T-cell (primary cell): ENCODE data around the gene CCL13. TPM values are rescaled to one million over a fixed set of nuclear protein-coding genes. Genes with fewer than 3 reads are reported as not detected.

Source experiments
- ATAC-seq, 4 experiments: fragments of 200-7000 bp in 3 of 4; fragments of 150-1000 bp in 1 of 4; cut with Tn5 transposase; replicated peaks in 1 of 4; 1 replicate in 3 of 4; 2 replicates in 1 of 4; pipeline ENCODE4 v1.10.0; 2021; ENCODE audit warnings: moderate library complexity in 3 of 4, mild to moderate bottlenecking in 2 of 4, moderate number of reproducible peaks in 1 of 4
- CTCF ChIA-PET, 2 donors: fragments of 300-600 bp; sonication (Branson Sonifier 250); formaldehyde crosslinking; loops; one replicate each; lab custom pipeline; 2022; ENCODE audit warnings: antibody characterized with exemption in 2 of 2; lab: Charles Lee
- POLR2A ChIA-PET, 2 donors: fragments of 300-600 bp; sonication (Branson Sonifier 250); formaldehyde crosslinking; loops; one replicate each; lab custom pipeline; 2022; ENCODE audit warnings: antibody characterized with exemption in 2 of 2; lab: Charles Lee
- DNase-seq, 35 experiments: peaks; one replicate each; pipeline versions ENCODE4 v3.0.0 to v3.0.0-alpha.2; 2013 to 2023
- H3K27ac ChIP-seq: one replicate; pipeline ENCODE4 v1.5.1; 2013; ENCODE audit warnings: low read length
- H3K27me3 ChIP-seq, 2 experiments: replicated peaks in 1 of 2; 1 replicate in 1 of 2; 2 replicates in 1 of 2; pipeline versions ENCODE4 v1.6.1 to v1.7.0; 2013; ENCODE audit warnings: low read length in 1 of 2, mixed read lengths in 1 of 2; ENCODE audit not compliant: control insufficient read depth in 2 of 2, insufficient read depth in 2 of 2; ENCODE audit errors: extremely low read depth in 1 of 2
- H3K36me3 ChIP-seq, 2 donors: 1 replicate in 1 of 2; 2 replicates in 1 of 2; pipeline versions ENCODE4 v1.6.1 to v1.7.0; 2013; ENCODE audit warnings: low read length in 1 of 2; ENCODE audit not compliant: control insufficient read depth in 2 of 2, insufficient read depth in 1 of 2; ENCODE audit errors: extremely low read depth in 1 of 2
- H3K4me1 ChIP-seq, 2 experiments: 1 replicate in 1 of 2; 2 replicates in 1 of 2; pipeline versions ENCODE4 v1.6.1 to v1.7.0; 2013; ENCODE audit warnings: low read length in 2 of 2, mixed read lengths in 1 of 2; ENCODE audit not compliant: insufficient read depth in 2 of 2, control insufficient read depth in 1 of 2; ENCODE audit errors: extremely low read depth in 1 of 2
- H3K4me3 ChIP-seq, 2 donors: 1 replicate in 1 of 2; 2 replicates in 1 of 2; pipeline versions ENCODE4 v1.5.1 to v1.7.0; 2013; ENCODE audit warnings: mild to moderate bottlenecking in 2 of 2, low read length in 1 of 2, moderate library complexity in 1 of 2; ENCODE audit not compliant: control insufficient read depth in 1 of 2; ENCODE audit errors: extremely low read depth in 1 of 2
- H3K9me3 ChIP-seq: 2 replicates; pipeline ENCODE4 v1.7.0; 2013
- H3K27ac Mint-ChIP-seq, 2 donors: one replicate each; pipeline ENCODE4 v1.8.0; 2020 to 2021; ENCODE audit warnings: mild to moderate bottlenecking in 2 of 2, mixed read lengths in 2 of 2
- H3K27me3 Mint-ChIP-seq, 2 donors: one replicate each; pipeline ENCODE4 v1.8.0; 2021 to 2022; ENCODE audit warnings: mixed read lengths in 2 of 2
- H3K36me3 Mint-ChIP-seq: one replicate; pipeline ENCODE4 v1.8.0; 2021; ENCODE audit warnings: mixed read lengths
- H3K4me1 Mint-ChIP-seq, 3 donors: one replicate each; pipeline ENCODE4 v1.8.0; 2020 to 2022; ENCODE audit warnings: mixed read lengths in 3 of 3, mild to moderate bottlenecking in 1 of 3
- H3K4me3 Mint-ChIP-seq, 3 donors: one replicate each; pipeline ENCODE4 v1.8.0; 2020 to 2022; ENCODE audit warnings: mild to moderate bottlenecking in 3 of 3, mixed read lengths in 3 of 3, moderate library complexity in 3 of 3
- H3K9me3 Mint-ChIP-seq, 3 donors: one replicate each; pipeline ENCODE4 v1.8.0; 2020 to 2022; ENCODE audit warnings: mixed read lengths in 3 of 3
- WGBS: methylation state at CpG from one replicate; pipeline ENCODE4 v1.1.5; 2013; ENCODE audit warnings: missing lambda C conversion rate; ENCODE audit not compliant: insufficient coverage; 5-methylcytosine and 5-hydroxymethylcytosine counted together
- total RNA-seq, 35 experiments: library from RNA in 6 of 35; stranded (reverse) in 6 of 35; fragments of 120-200 nt in 1 of 35; gene quantifications; one replicate each; pipeline versions ENCODE4 v1.2.1 to v1.2.4 and lab custom pipeline; 2013 to 2026

CCL13 gene
- total RNA-seq, 5 donors from 2014 or later (not counting 1 experiment from before 2014, with no cell fraction given): not detected

DNA sequence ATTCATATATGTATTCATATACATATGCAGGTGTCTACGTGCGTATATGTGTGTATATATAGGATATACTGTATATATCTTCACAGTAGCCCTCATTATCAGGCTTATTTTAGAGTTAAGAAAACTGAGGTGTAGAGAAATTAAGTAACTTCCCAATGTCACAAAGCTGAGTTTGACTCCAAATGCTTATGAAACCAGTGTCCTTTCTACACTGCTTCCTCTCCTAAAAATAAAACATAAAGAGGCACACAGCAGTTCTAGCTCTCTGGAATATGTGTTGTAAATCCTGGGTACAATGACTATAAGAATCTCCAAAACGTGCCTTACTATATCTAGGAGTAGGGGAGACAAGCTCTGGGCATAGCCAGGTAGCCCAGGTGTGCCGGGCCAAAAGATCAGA is 46.7 kb downstream of the CCL13 start:
- POLR2A ChIA-PET: no interaction called here
- H3K27ac ChIP-seq: no peak overlapping the region
- Mint-ChIP-seq H3K36me3 (no peaks in the 10 kb centered on the region), H3K4me3 (no peak overlapping the region), H3K4me1 (peaks cover 0 to 2% (median 0%) of the 10 kb centered on the region in 3 donors), H3K27me3 (peaks cover 3 to 12% of the 10 kb centered on the region in 2 donors), H3K9me3 (no peaks in the 10 kb centered on the region), H3K27ac (no peak overlapping the region)
- H3K9me3 ChIP-seq: no peaks in the 10 kb centered on the region
- WGBS: 0% methylated on average over 1 of the region's 4 CpGs
- CTCF ChIA-PET: no interaction called here
- DNase-seq: no peak
- H3K4me1 ChIP-seq: no peaks in the 10 kb centered on the region
- no peaks in the 10 kb centered on the region for H3K36me3 ChIP-seq
- peaks cover 0 to 7% of the 10 kb centered on the region in 2 experiments for H3K27me3 ChIP-seq
- no peak overlapping the region for H3K4me3 ChIP-seq
- no peak for ATAC-seq

DNA sequence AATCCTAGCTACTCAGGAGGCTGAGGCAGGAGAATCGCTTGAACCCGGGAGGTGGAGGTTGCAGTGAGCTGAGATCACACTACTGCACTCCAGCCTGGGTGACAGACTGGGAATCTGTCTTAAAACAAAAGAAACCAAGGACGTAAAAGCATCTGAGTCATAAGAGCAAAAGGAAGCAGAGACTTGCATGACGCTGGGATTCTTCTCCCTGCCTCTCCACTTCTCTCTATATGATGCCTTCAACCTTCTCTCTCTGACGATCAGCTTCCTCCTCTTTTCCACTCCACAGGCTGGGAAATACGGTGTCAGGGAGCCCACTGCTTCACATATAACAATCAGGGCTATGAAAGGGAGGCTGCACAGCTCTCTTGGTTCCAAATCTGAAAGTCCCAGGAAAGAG is 49.9 kb downstream of the CCL13 start:
- Mint-ChIP-seq H3K36me3 (no peaks in the 10 kb centered on the region), H3K4me1 (no peaks in the 10 kb centered on the region), H3K4me3 (no peak overlapping the region), H3K27me3 (peaks cover 22 to 23% of the 10 kb centered on the region in 2 donors), H3K9me3 (no peaks in the 10 kb centered on the region), H3K27ac (no peak overlapping the region)
- CTCF ChIA-PET: no interaction called here
- H3K27ac ChIP-seq: no peak overlapping the region
- no peaks in the 10 kb centered on the region for H3K36me3 ChIP-seq
- DNase-seq: no peak
- no peak for ATAC-seq
- no peak overlapping the region for H3K4me3 ChIP-seq
- peaks cover 0 to 4% of the 10 kb centered on the region in 2 experiments for H3K27me3 ChIP-seq
- POLR2A ChIA-PET: no interaction called here
- 74% methylated on average over 5 of the region's 6 CpGs for WGBS
- H3K9me3 ChIP-seq: no peaks in the 10 kb centered on the region
- H3K4me1 ChIP-seq: no peaks in the 10 kb centered on the region

Other genes with a start within 250 kb of the CCL13 start
- under 1 TPM in 3 of 5 donors, not detected in 2; 0.38 to 0.76 (median 0.60) TPM for gene CCL2, start 101.2 kb upstream of the CCL13 start, total RNA-seq
- not detected for gene CCL7, start 86.3 kb upstream of the CCL13 start, total RNA-seq
- not detected for gene CCL11, start 70.7 kb upstream of the CCL13 start, total RNA-seq
- not detected for gene CCL8, start 37.0 kb upstream of the CCL13 start, total RNA-seq
- not detected for gene CCL1, start 6.8 kb downstream of the CCL13 start, total RNA-seq
- gene TMEM132E, start 223.1 kb downstream of the CCL13 start, total RNA-seq: under 1 TPM in 4 of 5 donors, not detected in 1; 0.09 to 0.47 (median 0.32) TPM